Lung microvascular endothelial cell (primary cell): ENCODE measurements around the gene OR10J4. TPM values are rescaled to one million over a fixed set of nuclear protein-coding genes. Genes with fewer than 3 reads are reported as not detected.

Experiments used
- total RNA-seq: library from RNA; depleted of rRNA; stranded (reverse); fragments of >200 nt; gene quantifications from 2 replicates; pipeline ENCODE4 v1.2.1, GENCODE V29; 2014

Gene OR10J4
- total RNA-seq, 1 donor from 2014 or later = not detected

Other genes starting within 250 kb of the OR10J4 start
- under 0.01 TPM in 1 of 2 replicates, not detected in the other for gene ACKR1, start 227.3 kb upstream of the OR10J4 start, total RNA-seq
- not detected in 2 replicates for gene FCER1A, start 129.9 kb upstream of the OR10J4 start, total RNA-seq
- gene OR10J1, start 7.5 kb downstream of the OR10J4 start, total RNA-seq = not detected in 2 replicates
- gene OR10J5, start 103.8 kb downstream of the OR10J4 start, total RNA-seq = not detected in 2 replicates
- gene APCS, start 155.6 kb downstream of the OR10J4 start, total RNA-seq = not detected in 2 replicates